HepG2 (cell line): ENCODE measurements around the gene TMEM132D.

ENCODE experiments used
- CTCF ChIP-seq: sonication (generic); formaldehyde crosslinking; IDR thresholded peaks from 2 replicates; pipeline ENCODE4 v1.5.0; 2020; ENCODE audit warnings: mild to moderate bottlenecking, missing genetic modification reagents, moderate library complexity
- EP300 ChIP-seq, 3 experiments: sonication (generic) in 1 of 3; formaldehyde crosslinking in 1 of 3; IDR thresholded peaks; 2 replicates each; pipeline versions ENCODE4 v1.5.1 to v1.6.1; 2011 to 2020; ENCODE audit warnings: low read depth in 2 of 3, low read length in 2 of 3, borderline replicate concordance in 1 of 3, improper control_type of control experiment in 1 of 3, mild to moderate bottlenecking in 1 of 3, missing genetic modification reagents in 1 of 3, moderate library complexity in 1 of 3
- ESRRA ChIP-seq: sonication (generic); formaldehyde crosslinking; IDR thresholded peaks from 2 replicates; pipeline ENCODE4 v1.5.1; 2020; ENCODE audit warnings: mild to moderate bottlenecking, low read depth, missing genetic modification reagents
- FOXP1 ChIP-seq, 2 experiments: fragments of 450-650 bp in 1 of 2; IDR thresholded peaks; 2 replicates each; pipeline ENCODE4 v1.6.1; 2017 to 2018; ENCODE audit warnings: antibody characterized with exemption in 1 of 2
- HIVEP1 ChIP-seq: sonication (generic); formaldehyde crosslinking; IDR thresholded peaks from 2 replicates; pipeline ENCODE4 v1.4.0; 2020; ENCODE audit warnings: mild to moderate bottlenecking, missing genetic modification reagents
- JUN ChIP-seq: sonication (generic); formaldehyde crosslinking; IDR thresholded peaks from 2 replicates; pipeline ENCODE4 v1.4.0; 2020; ENCODE audit warnings: mild to moderate bottlenecking, missing genetic modification reagents
- RNF2 ChIP-seq: fragments of 450-650 bp; conservative IDR thresholded peaks from 2 replicates; pipeline ENCODE4 v1.6.1; 2016; ENCODE audit warnings: low read depth
- SP4 ChIP-seq: sonication (generic); formaldehyde crosslinking; IDR thresholded peaks from 2 replicates; pipeline ENCODE4 v1.8.1; 2023; ENCODE audit warnings: mild to moderate bottlenecking, missing genetic modification reagents
- SUZ12 ChIP-seq: fragments of 150-350 bp; IDR thresholded peaks from 2 replicates; pipeline ENCODE4 v1.6.1; 2014; ENCODE audit warnings: low read depth, low read length
- ZNF776 ChIP-seq: sonication (generic); formaldehyde crosslinking; IDR thresholded peaks from 2 replicates; pipeline ENCODE4 v1.4.0; 2020; ENCODE audit warnings: mild to moderate bottlenecking, missing genetic modification reagents

GRCh38 chr12:129162805-129163204 is 741.0 kb downstream of the TMEM132D start:
- no peak for TF ChIP-seq ZNF776 (CRISPR knock-in tag)
- TF ChIP-seq FOXP1 (IDR thresholded peaks at IDR 0.05): no peak
- TF ChIP-seq FOXP1 (CRISPR knock-in tag; IDR thresholded peaks at IDR 0.05): no peak
- TF ChIP-seq ESRRA: no peak
- TF ChIP-seq SUZ12: no peak
- no peak for TF ChIP-seq RNF2
- TF ChIP-seq SP4 (CRISPR knock-in tag): no peak
- TF ChIP-seq JUN: no peak
- TF ChIP-seq CTCF (CRISPR knock-in tag): peak; percentile 17; the same call in 1 of the 2 replicates
- no peak for TF ChIP-seq EP300 (IDR thresholded peaks at IDR 0.05; ENCODE audit: low read depth in 2 of 2, low read length in 2 of 2)
- TF ChIP-seq EP300 (CRISPR knock-in tag; IDR thresholded peaks at IDR 0.05; ENCODE audit: borderline replicate concordance): no peak
- no peak for TF ChIP-seq HIVEP1 (CRISPR knock-in tag)
